NCI-H1694 treated with DMSO at 0.1 percent for 48 hours (cell line): ENCODE results near the gene OTUB2.
A peak's percentile ranks its signal among the peaks of the same experiment; 100 is the strongest.
"Not testable (repeated sequence)": the region's sequence is repeated elsewhere in the genome, so short reads cannot be mapped to it uniquely, and the experiment has no call there.

ENCODE experiments used
- DNase-seq: peaks from one replicate; lab custom pipeline; 2025; lab: John Stamatoyannopoulos, UW

The OTUB2 gene

DNA sequence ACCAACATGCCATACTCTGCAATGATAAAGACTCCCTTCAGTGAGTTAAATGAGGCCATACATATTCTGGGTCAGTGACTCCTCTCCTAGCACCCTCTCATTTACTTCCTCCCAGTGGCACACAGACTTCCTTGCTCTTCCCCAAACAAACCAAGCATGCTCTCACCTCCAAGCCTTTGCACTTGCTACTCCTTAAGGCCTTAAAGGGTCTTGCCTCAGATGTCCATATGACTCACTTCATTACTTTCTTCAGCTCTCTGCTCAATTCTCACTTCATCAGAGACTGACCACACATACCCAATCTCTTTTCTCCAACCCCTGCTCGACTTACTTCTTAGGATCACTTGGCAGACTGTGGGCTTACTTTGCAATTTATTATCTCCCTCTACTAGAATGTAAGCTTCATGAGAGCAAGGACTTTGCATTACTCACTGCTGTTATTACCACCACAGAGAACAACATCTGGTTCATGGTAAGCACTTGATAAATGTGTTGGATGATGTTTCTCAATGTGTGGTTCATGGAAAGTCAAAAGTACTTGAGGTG is 32.1 kb downstream of the OTUB2 start:
- no peak for DNase-seq

DNA sequence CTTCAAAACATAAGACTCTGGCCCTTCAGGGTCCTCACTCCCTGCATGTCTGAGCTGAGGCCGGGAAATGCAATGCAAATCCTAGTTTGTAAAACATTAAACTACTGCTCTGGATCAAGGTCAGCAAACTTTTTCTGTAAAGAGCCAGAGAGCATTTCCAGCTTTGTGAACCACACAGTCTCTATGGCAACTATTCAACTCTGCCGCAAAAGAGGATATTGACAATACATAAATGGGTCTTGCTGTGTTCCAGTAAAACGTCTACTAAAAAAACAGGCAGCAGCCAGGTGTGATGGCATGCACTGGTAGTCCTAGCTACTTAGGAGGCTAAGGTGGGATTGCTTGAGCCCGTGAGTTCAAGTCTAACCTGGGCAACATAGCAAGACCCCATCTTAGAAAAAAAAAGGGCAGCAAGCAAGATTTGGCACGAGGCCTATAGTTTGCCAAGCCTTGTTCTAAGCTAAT is 32.6 kb downstream of the OTUB2 start:
- no peak for DNase-seq

DNA sequence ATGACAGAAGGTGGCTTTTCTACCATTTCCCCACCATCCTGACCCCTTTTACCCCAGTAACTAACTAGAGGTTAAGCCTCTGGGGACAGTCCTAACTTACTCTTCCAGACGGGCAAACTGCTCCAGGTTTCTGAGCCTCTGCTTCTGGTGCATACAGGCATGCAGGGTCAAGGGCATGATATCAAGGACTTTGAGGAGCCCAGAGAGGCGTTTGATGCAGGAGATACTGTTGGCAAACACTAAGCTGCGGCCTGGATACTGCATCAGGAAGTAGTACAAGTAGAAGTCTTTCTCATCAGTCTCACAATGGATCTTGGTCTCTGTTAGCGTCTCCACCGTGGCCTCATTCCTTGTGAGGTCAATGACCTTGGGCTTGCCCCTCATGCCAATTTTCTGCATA is 33.9 kb downstream of the OTUB2 start:
- no peak for DNase-seq

DNA sequence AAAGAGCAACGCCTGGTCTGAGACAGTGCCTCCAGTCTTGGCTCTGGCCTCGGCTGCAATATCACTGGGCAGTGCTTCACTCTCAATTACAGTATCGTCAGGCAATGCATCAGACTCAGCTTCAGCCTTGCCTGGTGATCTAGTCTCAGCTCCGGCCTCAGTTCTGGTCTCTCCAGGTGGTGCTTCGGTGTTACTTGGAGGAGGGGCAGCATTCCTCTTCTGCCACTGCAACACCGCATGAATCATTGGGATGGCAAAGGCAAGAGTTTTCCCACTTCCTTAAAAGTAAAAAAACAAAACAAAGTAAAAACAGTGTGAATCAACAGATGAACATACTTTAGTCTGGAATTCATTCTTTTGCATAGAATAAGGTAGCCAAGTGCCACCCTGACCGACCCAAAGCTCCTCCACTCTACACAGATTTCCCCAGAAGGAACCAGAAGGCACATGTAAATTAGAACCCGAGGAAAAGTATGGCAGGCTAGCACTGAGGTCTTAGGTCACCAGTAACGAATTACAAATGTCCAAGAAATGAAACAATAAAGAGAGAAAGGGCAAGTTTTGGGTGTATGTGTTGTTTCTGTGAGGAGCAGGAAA is 36.3 kb downstream of the OTUB2 start:
- DNase-seq: no peak

DNA sequence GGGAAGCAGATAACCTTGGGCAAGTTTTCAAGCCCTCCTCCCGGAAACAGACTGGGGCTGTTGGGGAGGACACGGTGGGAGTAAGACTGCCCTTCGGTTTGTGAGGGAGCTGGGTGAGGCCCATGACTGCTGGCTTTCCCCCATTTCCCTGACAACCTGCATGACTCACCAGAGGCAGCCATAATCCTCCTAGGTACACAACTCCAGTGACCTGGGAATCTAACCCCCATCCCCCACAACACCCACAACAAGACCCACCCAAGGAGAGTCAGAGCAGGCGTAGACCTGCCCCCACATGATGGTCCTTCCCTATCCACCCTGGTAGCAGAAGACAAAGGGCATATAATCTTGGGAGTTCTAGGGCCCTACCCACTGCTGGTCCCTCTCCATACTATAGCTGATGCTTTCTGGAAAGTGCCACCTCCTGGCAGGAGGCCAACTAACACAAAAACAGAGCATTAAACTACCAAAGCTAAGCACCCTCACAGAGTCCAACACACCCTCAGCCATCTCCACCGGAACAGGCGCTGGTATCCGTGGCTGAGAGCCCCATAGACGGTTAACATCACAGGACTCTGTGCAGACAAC is 40.0 kb downstream of the OTUB2 start:
- DNase-seq: no peak

DNA sequence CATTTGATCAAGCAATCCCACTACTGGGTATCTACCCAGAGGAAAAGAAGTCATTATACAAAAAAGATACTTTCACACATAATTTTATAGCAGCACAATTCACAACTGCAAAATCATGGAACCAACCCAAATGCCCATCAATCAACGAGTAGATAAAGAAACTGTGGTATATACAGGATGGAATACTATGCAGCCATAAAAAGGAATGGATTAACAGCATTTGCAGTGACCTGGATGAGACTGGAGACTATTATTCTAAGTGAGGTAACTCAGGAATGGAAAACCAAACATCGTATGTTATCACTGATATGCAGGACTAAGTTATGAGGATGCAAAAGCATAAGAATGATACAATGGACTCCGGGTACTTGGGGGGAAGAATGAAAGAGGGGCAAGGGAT is 45.9 kb downstream of the OTUB2 start:
- not testable (repeated sequence) for DNase-seq

DNA sequence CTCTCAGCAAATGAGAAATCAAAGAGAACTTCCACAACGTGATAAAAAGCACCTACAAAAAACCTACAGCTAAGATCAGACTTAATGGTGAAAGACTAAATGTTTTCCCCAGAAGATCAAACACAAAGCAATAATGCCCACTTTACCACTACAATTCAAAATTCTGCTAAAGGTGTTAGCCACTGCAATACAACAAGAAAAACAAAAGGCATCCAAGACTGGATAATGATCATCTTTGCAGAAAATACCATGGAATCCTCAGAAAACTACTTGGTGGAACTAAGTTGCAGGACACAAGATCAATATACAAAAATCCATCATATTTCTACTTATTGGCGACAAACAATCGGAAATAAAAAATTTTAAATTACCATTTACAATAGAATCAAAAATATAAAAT is 48.4 kb downstream of the OTUB2 start:
- DNase-seq: no peak

DNA sequence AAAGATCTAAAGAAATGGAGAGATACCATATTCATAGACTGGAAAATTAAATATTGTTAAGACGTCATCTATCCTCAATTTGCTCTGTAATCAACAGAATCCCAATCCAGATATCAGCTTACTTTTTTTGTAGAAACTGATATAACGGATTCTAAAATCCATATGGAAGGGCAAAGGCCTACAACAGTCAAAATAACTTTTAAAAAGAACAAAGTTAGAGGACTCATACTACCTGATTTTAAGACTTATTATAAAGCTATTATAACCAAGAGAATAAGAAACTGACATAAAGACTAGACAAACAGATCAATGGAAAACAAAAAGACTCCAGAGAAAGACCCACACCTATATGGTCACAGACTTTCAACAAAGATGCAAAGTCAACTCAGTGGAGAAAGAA is 48.9 kb downstream of the OTUB2 start:
- no peak for DNase-seq

DNA sequence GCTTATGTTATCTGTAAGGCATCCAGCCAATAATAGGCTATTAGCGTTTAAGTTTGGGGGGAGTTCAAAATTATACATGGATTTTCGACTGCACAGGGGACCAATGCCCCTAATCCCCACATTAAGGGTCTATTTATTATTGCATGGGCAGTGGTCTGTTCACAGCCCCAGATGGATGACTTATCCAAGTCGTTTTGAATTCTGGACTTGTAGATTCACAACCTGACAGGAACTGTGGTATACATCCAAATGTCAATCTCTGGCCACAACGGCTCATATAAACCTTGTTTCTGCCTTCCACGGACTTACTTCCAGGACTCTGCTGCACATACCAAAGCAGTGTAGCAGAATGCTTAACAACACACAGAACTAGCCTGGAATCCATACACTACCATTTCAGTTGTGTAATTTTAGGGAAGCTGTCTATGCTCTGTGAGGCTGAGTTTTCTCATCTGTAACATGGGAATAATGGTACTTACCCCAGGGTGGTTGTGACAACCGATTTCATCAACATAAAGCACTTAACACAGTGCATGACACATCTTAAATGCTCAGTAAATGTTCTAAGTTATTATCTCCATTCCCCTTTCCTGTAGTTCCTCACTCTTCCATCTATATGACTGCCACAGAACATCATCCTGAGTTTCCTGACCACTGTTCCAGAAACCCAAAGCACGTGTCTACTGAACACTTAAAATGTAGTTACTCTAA is 51.1 kb downstream of the OTUB2 start:
- no peak for DNase-seq

DNA sequence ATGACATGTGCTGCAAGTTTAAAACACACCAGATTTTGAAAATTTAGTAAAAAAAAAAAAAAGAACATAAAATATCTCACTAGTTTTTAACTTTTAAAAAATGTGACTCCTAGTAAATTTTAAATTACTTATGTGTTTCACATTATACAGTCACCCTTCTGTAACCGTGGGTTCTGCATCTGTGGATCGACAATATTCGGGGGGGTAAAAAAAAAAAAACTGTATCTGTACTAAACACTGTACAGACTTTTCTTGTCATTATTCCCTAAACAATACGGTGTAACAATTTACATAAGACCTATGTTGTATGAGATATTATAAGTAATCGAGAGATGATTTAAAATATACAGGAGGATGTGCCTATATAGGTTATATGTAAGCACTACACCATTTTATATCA is 51.7 kb downstream of the OTUB2 start:
- DNase-seq: no peak

DNA sequence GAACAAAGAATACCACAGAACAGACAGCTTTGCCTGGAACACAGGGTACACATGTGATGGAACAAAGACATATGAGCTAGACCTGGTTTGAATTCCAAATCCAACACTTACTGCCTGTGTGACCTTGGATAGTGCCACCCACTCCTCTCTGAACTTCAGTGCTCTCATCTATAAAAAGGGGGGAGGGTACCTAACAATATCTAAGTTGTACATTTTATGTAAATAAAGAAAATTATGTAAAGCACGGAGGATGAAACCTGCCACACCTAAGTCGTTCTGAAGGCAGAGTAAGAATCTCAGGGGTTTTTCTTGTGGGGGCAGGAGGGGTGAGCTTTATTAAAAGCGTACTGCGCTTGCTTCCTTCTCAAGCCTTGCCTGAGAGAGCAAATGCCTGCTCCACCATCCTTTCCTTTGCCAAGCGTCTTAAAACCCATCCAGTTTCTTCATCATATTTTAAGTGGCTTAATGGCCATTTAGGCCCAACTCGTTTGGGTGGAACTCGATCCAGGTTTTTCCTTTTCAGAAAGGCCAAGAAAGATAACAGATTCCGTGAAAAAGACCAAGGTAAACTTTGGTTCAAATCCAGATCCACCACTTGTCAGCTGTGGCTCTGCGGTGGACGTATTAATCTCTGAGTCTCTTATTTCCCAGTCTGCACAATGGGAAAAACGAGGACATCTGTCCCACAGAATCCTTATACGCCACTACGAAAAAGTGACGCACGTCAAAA is 53.9 kb downstream of the OTUB2 start:
- DNase-seq: no peak

DNA sequence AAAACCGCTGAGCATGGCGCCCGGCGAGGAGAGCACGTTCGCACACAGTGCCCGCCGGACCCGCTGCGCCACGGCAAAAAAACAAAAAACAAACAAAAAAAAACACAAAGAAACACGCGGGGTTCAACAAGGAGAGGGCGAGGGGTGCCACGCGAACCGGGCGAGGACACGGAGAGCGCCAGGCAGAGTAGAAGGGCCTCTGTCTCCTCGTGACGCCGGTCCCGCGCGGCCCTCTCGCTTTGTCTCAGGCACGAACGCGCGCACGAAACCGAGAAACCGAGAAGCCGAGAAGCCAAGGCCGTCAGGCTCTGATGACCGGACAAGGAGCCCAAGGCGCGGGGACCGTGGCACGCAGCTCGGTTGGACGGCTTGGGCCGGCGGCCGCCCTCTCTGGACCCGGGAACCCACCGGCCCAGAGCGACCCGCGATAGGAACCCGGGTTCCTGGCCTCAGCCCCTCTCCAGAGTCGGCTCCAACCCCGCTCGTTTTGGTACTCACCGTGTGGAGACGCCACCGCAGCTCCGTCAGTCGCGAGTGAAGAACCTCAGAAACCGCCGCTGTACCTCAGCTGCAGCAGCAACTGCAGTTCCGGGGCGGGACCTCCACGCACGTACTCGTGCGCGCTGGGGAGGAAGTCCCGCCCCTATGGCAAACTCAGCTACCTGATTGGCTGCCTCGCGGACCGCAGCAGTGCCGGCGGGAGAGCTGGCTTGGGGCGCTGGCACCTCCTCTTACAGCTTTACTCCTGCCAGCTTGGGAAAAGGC is 54.7 kb downstream of the OTUB2 start, which contains the start of the genes DDX24 and IFI27L1:
DDX24 (minus strand) TSS at position 582 of the 765 bp plus-strand sequence. CDS start 1,460 bp downstream, outside the sequence.
IFI27L1 (plus strand) TSS at position 690 of the 765 bp plus-strand sequence. CDS start 15,628 bp downstream, outside the sequence.
- DNase-seq: peak; percentile 95

DNA sequence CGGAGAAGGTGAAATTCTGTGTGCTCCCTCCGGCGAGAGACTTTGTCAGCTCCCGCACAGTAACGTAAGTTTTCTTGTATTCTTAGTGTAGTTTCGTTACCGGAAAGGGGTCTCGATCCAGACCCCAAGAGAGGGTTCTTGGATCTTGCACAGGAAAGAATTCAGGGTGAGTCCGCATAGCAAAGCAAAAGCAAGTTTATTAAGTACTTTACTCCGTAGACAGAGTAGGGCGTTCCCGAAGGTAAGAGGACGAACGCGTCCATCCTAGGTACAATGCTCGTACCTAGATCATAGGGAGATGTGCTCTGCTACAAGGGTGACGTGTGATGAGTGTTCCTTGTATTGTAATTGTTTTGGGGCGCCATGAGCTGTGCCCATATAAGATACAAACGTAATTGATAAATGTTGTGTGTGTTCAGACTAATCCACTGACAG is 55.3 kb downstream of the OTUB2 start:
- no peak for DNase-seq

DNA sequence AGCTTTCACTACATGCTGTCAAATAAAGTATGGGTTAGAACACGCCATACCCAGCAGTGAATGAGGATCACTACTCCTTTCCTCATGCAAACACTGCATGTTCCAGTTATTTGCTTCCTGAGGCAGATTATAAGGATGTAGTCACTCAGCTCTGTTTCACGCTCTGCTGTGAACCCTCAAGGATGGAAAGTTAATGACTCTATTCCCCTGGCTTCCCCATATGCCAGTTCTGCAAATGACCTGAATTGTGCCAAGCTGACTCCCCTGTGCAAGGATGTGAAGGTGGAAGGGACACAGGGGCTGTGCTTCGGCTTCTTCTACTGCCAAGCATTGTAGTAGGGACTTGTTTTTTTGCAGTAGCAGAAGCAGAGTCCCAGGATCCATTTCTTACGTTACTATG is 61.8 kb downstream of the OTUB2 start:
- no peak for DNase-seq

DNA sequence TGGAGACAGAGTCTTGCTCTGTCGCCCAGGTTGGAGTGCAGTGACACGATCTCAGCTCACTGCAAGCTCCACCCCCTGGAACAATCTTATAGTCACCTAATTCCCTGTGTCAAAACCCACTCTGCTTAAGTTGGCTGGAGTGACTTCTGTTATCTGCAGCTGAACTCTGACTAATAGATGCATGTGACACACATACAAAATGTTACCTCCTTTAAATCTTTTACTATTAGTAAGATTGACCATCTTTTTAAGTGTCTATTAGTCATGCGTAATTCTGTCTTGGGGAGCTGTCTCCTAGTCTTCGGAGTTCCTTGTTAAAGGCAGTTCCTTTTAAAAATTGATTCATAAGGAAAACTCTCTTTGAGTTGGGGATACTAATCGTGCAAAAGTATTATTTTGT is 62.4 kb downstream of the OTUB2 start:
- DNase-seq: no peak

DNA sequence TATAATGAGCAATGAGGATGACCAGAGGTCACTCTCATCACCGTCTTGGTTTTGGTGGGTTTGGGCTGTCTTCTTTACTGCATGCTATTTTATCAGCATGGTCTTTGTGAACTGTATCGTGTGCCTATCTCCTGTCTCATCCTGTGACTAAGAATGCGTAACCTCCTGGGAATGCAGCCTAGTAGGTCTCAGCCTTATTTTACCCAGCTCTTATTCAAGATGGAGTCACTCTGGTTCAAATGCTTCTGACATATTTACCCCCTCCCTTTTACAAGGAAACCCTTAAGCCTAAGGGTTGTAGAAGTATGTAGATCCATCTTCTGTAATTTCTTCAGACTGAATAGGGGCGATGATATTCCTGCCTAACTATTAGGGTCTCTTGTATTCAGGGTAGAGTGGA is 63.3 kb downstream of the OTUB2 start:
- no peak for DNase-seq

DNA sequence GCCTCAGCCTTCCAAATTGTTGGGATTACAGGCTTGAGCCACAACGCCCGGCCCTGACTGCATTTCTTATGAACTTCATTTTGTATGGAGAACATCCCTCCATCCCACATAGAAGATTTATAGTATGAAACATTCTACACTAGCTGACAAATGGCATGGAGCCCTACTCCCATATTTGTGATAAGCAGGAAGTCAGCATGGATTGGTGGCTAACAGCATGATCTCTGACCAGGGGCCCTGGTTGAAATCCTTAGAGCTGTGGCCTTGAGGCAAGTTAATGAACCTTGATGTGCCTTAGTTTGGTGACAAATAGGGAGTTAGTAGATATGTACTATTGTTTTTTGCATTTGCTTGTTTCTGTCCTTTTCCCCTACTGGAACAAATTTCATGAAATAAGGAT is 67.3 kb downstream of the OTUB2 start:
- DNase-seq: no peak

DNA sequence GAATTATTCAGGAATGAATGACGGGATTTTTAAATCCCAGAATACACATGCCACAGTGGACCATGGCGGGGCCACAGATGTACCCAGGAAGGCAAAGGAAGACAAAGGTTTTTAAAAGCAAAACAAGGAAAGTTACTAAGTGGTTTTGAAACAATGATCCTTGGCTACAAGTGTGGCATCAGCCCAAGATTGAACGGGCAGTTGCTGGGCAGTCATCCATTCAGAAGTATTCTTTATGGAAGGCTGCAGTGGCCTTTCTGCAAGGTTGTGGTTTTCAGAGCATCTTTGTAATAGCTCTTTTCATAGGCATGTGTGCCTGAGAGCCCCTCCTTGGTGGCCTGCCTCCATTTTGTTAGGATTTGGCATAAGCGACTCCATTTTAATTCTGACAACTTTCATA is 71.0 kb downstream of the OTUB2 start:
- DNase-seq: no peak
